ENCODE results near the gene HHEX. TPM values are rescaled to one million over a fixed set of nuclear protein-coding genes. Genes with fewer than 3 reads are reported as not detected.
"Not testable (repeated sequence)": the region's sequence is repeated elsewhere in the genome, so short reads cannot be mapped to it uniquely, and the experiment has no call there.

HHEX gene
- 1 to 10 TPM in 1 of 3 donors, under 1 TPM in 2; 0.50 to 1.0 (median 0.53) TPM for total RNA-seq

DNA sequence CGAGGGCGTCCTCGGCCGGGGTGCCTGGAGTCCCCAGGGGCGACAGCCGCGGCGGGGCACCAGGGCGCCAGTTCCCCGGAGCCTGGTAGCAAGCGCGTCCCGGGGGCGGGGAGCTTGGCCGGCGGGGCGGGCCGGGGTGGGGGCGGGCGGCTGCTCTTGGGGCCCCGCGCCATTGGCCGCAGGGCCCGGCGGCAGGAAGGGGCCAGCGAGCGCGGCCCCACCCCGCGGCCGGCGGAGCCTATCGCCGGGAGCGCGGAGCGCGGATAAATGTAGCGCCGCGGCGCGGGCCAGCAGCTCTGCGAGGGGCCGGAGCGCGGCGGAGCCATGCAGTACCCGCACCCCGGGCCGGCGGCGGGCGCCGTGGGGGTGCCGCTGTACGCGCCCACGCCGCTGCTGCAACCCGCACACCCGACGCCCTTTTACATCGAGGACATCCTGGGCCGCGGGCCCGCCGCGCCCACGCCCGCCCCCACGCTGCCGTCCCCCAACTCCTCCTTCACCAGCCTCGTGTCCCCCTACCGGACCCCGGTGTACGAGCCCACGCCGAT is at the start of gene HHEX:
Gene HHEX, plus strand, starts transcription at position 293 of the 548 bp plus-strand sequence. Its CDS starts 32 bp downstream, at position 325.
- peak; percentile 66 to 73 for ATAC-seq
- H3K27me3 Mint-ChIP-seq (ENCODE audit: low read depth): peaks cover 48% of the 10 kb centered on the region
- H3K4me3 Mint-ChIP-seq: peak within 1 kb of the TSS; percentile 74
- peaks cover 24% of the 10 kb centered on the region for H3K4me1 Mint-ChIP-seq (ENCODE audit: low read depth)
- no peak for DNase-seq
- H3K36me3 Mint-ChIP-seq (ENCODE audit: insufficient read depth): no peaks in the 10 kb centered on the region
- H3K9me3 Mint-ChIP-seq: peaks cover 3% of the 10 kb centered on the region

- H3K27me3 Mint-ChIP-seq (ENCODE audit: low read depth): no peaks in the 10 kb centered on the region
- no peaks in the 10 kb centered on the region for H3K9me3 Mint-ChIP-seq
- DNase-seq: no peak
Measured at GRCh38 chr10:92640107-92640506, 49.6 kb upstream of the HHEX start.

DNA sequence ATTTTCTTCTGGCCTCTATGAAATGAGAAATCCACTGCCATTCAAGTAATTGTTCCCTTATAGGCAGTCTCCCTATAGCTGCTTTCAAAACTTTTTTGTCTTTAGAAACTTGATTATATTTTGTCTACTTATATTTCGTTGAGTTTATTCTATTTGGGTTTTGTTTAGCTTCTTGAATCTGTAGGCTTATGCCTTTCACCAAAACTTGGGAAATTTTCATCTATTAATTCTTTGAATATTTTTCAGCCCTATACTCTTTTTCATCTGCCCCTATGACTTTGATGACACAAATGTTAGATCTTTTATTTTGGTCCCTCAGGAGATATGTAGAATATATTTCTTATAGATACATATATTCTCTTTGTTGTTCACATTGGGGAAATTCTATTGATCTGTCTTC is 48.3 kb upstream of the HHEX start:
- no peaks in the 10 kb centered on the region for H3K27me3 Mint-ChIP-seq (ENCODE audit: low read depth)
- no peak for DNase-seq
- no peak overlapping the region for H3K4me3 Mint-ChIP-seq
- ATAC-seq: no peak
- no peaks in the 10 kb centered on the region for H3K36me3 Mint-ChIP-seq (ENCODE audit: insufficient read depth)
- no peaks in the 10 kb centered on the region for H3K9me3 Mint-ChIP-seq
- H3K4me1 Mint-ChIP-seq (ENCODE audit: low read depth): no peaks in the 10 kb centered on the region

More at GRCh38 chr10:92640107-92640506, 49.6 kb upstream of the HHEX start:
- no peaks in the 10 kb centered on the region for H3K36me3 Mint-ChIP-seq (ENCODE audit: insufficient read depth)
- no peak overlapping the region for H3K4me3 Mint-ChIP-seq
- H3K4me1 Mint-ChIP-seq (ENCODE audit: low read depth): no peaks in the 10 kb centered on the region
- ATAC-seq: no peak

DNA sequence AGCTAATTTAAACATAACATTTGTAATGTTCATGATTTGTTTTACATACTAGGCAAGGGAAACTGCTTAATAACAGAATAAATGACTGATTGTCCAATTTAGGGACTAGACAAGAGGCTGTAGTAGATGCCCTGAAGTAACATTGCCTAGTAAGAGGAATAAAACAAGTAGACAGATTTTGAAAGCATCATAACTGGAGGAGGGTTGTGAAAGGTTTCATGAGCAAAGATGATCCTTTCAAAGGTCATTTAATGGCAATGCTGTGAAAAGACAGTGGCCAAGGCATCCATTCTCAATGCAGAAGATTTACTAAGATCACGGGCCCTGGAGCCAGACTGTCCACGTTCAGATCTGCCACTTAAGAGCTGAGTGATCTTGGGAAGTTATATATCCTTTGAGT is 44.8 kb upstream of the HHEX start:
- Mint-ChIP-seq H3K4me1 (ENCODE audit: low read depth) (no peaks in the 10 kb centered on the region), H3K36me3 (ENCODE audit: insufficient read depth) (no peaks in the 10 kb centered on the region), H3K9me3 (no peaks in the 10 kb centered on the region), H3K27me3 (ENCODE audit: low read depth) (no peaks in the 10 kb centered on the region), H3K4me3 (no peak overlapping the region)
- ATAC-seq: no peak
- DNase-seq: no peak

- not testable (repeated sequence) for H3K4me1 Mint-ChIP-seq (ENCODE audit: low read depth); H3K36me3 Mint-ChIP-seq (ENCODE audit: insufficient read depth); H3K9me3 Mint-ChIP-seq; H3K4me3 Mint-ChIP-seq; H3K27me3 Mint-ChIP-seq (ENCODE audit: low read depth); ATAC-seq; DNase-seq
Measured at GRCh38 chr10:92650864-92651263, 38.9 kb upstream of the HHEX start.

- peaks cover 6% of the 10 kb centered on the region for H3K36me3 Mint-ChIP-seq (ENCODE audit: insufficient read depth)
- DNase-seq (no peak), ATAC-seq (no peak)
- H3K27me3 Mint-ChIP-seq (ENCODE audit: low read depth): no peaks in the 10 kb centered on the region
- no peaks in the 10 kb centered on the region for H3K4me1 Mint-ChIP-seq (ENCODE audit: low read depth)
- no peaks in the 10 kb centered on the region for H3K9me3 Mint-ChIP-seq
- H3K4me3 Mint-ChIP-seq: no peak overlapping the region
Measured at GRCh38 chr10:92655426-92655825, 34.3 kb upstream of the HHEX start.

DNA sequence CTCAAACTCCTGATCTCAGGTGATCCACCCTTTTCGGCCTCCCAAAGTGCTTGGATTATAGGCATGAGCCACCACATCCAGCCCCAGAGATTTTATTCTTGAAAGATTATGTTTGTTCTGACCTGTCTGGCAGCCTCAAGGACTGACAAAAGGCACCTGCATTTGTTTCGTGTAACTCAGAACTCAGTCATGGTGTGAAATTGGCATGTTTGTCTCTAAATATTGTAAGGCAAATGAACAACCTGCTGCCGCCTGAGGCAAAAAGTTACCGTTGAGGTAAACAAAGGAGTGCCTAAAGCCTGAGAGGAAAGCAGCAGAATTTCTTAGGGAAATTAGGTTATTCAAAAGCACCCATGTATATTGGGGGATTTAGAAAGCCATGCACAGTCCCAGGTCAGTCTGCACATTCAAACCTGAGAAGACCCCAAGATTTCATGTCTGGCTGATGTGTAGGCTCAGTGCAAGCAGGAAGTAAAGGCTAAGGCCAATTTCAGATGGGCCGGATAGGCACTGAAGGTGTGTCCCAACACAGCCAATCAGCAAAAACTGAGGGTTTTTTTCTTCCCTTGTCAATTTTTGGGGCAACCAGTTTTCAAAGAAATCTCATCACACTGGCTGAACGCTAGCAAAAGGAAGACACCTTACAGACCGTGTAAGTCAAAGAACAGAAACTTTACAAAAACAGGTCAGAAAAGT is 33.3 kb upstream of the HHEX start:
- DNase-seq (no peak), ATAC-seq (no peak)
- Mint-ChIP-seq H3K4me3 (no peak overlapping the region), H3K4me1 (ENCODE audit: low read depth) (no peaks in the 10 kb centered on the region), H3K36me3 (ENCODE audit: insufficient read depth) (peaks cover 2% of the 10 kb centered on the region), H3K27me3 (ENCODE audit: low read depth) (no peaks in the 10 kb centered on the region), H3K9me3 (no peaks in the 10 kb centered on the region)

DNA sequence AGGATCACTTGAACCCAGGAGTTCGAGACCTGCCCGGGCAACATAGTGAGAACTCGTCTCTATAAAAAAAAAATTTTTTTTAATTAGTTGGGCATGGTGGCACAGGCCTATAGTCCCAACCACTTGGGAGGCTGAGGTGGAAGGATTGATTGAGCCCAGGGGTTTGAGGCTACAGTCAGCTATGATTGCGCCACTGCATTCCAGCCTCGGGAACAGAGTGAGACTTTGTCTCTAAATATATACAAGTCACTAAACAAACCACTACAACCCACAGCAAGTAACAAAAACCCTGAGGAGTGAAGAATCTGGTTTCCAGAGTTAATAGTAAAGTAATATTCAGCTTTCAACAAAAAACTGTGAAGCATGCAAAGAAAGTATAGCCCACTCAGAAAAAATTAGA is 32.7 kb upstream of the HHEX start:
- no peaks in the 10 kb centered on the region for H3K27me3 Mint-ChIP-seq (ENCODE audit: low read depth)
- H3K4me3 Mint-ChIP-seq: no peak overlapping the region
- DNase-seq (no peak), ATAC-seq (no peak)
- peaks cover 1% of the 10 kb centered on the region for H3K9me3 Mint-ChIP-seq
- peaks cover 2% of the 10 kb centered on the region for H3K36me3 Mint-ChIP-seq (ENCODE audit: insufficient read depth)
- no peaks in the 10 kb centered on the region for H3K4me1 Mint-ChIP-seq (ENCODE audit: low read depth)

DNA sequence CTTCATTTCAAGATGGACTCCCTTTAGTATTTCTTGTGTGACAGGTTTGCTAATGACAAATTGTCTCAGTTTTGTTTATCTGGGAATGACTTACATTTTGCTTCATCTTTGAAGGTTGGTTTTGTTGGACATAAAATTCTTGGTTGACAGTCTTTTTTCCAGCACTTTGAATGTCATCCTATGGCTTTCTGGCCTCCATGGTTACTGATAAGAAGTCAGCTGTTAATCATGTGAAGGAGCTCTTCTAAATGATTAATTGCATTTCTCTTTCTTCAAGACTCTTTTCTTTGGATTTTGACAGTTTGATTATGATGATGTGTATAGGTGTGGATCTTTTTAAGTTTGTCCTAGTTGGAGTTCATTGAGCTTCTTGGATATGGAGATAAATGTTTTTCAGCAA is 26.9 kb upstream of the HHEX start:
- DNase-seq (no peak), ATAC-seq (no peak)
- H3K9me3 Mint-ChIP-seq: peaks cover 19% of the 10 kb centered on the region
- no peaks in the 10 kb centered on the region for H3K36me3 Mint-ChIP-seq (ENCODE audit: insufficient read depth)
- no peak overlapping the region for H3K4me3 Mint-ChIP-seq
- no peaks in the 10 kb centered on the region for H3K4me1 Mint-ChIP-seq (ENCODE audit: low read depth)
- H3K27me3 Mint-ChIP-seq (ENCODE audit: low read depth): no peaks in the 10 kb centered on the region

DNA sequence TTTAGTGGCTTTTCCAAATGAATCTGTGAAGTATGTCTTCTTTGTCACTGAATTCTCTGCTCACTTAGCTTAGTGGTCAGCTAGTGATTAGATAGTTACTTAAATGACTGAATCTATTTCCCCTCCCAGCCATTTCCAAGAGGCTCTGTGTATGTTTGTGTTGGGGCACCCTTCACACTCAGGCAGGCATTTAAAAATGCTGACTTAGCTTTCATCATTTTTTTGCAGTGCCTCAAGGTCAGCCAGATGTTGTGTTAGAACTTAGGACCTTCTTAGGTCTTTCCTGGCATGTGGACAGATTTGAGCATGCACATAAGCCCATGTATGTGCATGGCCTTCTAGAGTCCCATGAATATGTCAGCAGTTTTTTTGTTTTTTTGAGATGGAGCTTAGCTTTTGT is 25.4 kb upstream of the HHEX start:
- Mint-ChIP-seq H3K27me3 (ENCODE audit: low read depth) (no peaks in the 10 kb centered on the region), H3K4me3 (no peak overlapping the region), H3K4me1 (ENCODE audit: low read depth) (no peaks in the 10 kb centered on the region), H3K9me3 (peaks cover 19% of the 10 kb centered on the region), H3K36me3 (ENCODE audit: insufficient read depth) (no peaks in the 10 kb centered on the region)
- no peak for ATAC-seq
- DNase-seq: no peak

- Mint-ChIP-seq H3K4me3 (no peak overlapping the region), H3K36me3 (ENCODE audit: insufficient read depth) (no peaks in the 10 kb centered on the region), H3K4me1 (ENCODE audit: low read depth) (no peaks in the 10 kb centered on the region), H3K9me3 (peaks cover 18% of the 10 kb centered on the region), H3K27me3 (ENCODE audit: low read depth) (peaks cover 2% of the 10 kb centered on the region)
- no peak for DNase-seq
- ATAC-seq: no peak
Measured at GRCh38 chr10:92667078-92667477, 22.7 kb upstream of the HHEX start.

GRCh38 chr10:92677708-92678107 is 12.0 kb upstream of the HHEX start:
- DNase-seq (no peak), ATAC-seq (no peak)
- no peaks in the 10 kb centered on the region for H3K4me1 Mint-ChIP-seq (ENCODE audit: low read depth)
- H3K4me3 Mint-ChIP-seq: no peak overlapping the region
- H3K9me3 Mint-ChIP-seq: no peaks in the 10 kb centered on the region
- H3K36me3 Mint-ChIP-seq (ENCODE audit: insufficient read depth): peaks cover 1% of the 10 kb centered on the region
- H3K27me3 Mint-ChIP-seq (ENCODE audit: low read depth): peaks cover 12% of the 10 kb centered on the region

GRCh38 chr10:92678206-92678605 is 11.5 kb upstream of the HHEX start:
- Mint-ChIP-seq H3K4me3 (no peak overlapping the region), H3K27me3 (ENCODE audit: low read depth) (peaks cover 14% of the 10 kb centered on the region), H3K36me3 (ENCODE audit: insufficient read depth) (peaks cover 1% of the 10 kb centered on the region), H3K9me3 (no peaks in the 10 kb centered on the region), H3K4me1 (ENCODE audit: low read depth) (no peaks in the 10 kb centered on the region)
- DNase-seq: no peak
- no peak for ATAC-seq

DNA sequence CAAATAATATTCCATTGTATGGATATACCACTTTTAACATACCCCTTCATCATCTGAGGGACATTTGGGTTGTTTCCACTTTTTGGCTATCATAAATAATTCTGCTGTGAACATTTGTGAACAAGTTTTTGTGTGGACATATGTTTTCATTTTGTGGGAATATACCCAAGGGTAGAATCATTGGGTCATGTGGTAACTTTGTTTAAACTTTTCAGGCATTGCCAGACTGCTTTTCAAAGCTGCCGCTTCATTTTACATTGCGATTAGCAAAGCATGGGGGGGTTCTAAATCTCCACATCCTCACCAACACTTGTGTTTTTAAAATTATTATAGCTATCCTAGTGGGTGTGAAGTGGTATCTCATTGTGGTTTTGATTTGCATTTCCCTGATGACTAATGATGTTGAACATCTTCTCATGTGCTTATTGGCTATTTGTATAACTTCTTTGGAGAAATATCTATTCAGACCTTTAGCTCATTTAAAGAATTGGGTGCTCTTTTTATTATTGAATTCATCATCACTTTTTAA is 8.4 kb upstream of the HHEX start:
- DNase-seq (no peak), ATAC-seq (no peak)
- peaks cover 17% of the 10 kb centered on the region for H3K27me3 Mint-ChIP-seq (ENCODE audit: low read depth)
- no peaks in the 10 kb centered on the region for H3K36me3 Mint-ChIP-seq (ENCODE audit: insufficient read depth)
- peaks cover 5% of the 10 kb centered on the region for H3K9me3 Mint-ChIP-seq
- no peak overlapping the region for H3K4me3 Mint-ChIP-seq
- H3K4me1 Mint-ChIP-seq (ENCODE audit: low read depth): no peaks in the 10 kb centered on the region

DNA sequence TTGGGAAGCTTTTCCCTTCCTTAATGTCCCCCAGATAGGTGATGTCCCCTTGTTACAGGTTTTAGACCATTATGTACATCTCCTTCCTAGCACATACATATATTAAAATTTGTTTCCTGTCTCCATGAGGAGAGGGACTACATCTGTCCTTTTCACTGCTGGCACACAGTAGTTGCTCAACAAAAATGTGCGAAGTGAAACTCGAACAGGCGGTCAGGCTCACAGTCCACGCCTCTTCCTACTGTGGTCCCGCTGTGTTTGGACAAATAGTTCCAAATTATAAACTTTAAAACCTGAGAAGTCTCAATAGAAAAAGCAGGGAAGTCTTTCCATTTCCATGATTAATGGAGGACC is 1.2 kb upstream of the HHEX start:
- no peaks in the 10 kb centered on the region for H3K36me3 Mint-ChIP-seq (ENCODE audit: insufficient read depth)
- peaks cover 41% of the 10 kb centered on the region for H3K27me3 Mint-ChIP-seq (ENCODE audit: low read depth)
- H3K9me3 Mint-ChIP-seq: peaks cover 5% of the 10 kb centered on the region
- H3K4me1 Mint-ChIP-seq (ENCODE audit: low read depth): peaks cover 24% of the 10 kb centered on the region
- peak overlapping the region; percentile 74 for H3K4me3 Mint-ChIP-seq
- no peak for ATAC-seq
- DNase-seq: no peak

All from activated T-cell treated with anti-CD3 and anti-CD28 coated beads, Interleukin-2, amount 50 U/mL, for 4 hours (primary cell).